ENCODE measurements around the gene CELF4.

GRCh38 chr18:37400802-37401201 lies 164.8 kb downstream of the CELF4 start:
- TF ChIP-seq CTCF (optimal IDR thresholded peaks at IDR 0.05 in 1 of 3, IDR thresholded peaks at IDR 0.05 in 1 of 3, conservative IDR thresholded peaks at IDR 0.05 in 1 of 3; ENCODE audit: extremely low read depth in 1 of 3, insufficient read depth in 2 of 3, low read length in 3 of 3): no peak
- TF ChIP-seq EZH2 (IDR thresholded peaks at IDR 0.05; ENCODE audit: low read length): no peak

All from keratinocyte (primary cell).